Epithelial cell of proximal tubule (primary cell): Measurements from ENCODE around the gene CLASP2. TPM values are rescaled to one million over a fixed set of nuclear protein-coding genes. Genes with fewer than 3 reads are reported as not detected.
"Not testable (repeated sequence)": the region's sequence is repeated elsewhere in the genome, so short reads cannot be mapped to it uniquely, and the experiment has no call there.

Source experiments
- DNase-seq: peaks from one replicate; pipeline ENCODE4 v3.0.0-alpha.2; 2011; ENCODE audit warnings: low read depth
- H3K4me3 ChIP-seq: 2 replicates; pipeline ENCODE4 v1.5.1; 2011; ENCODE audit warnings: low read depth, mild to moderate bottlenecking, low read length
- CTCF ChIP-seq: conservative IDR thresholded peaks from 2 replicates; pipeline ENCODE4 v1.5.1; 2012; ENCODE audit warnings: low read depth, mild to moderate bottlenecking, low read length
- total RNA-seq: library from RNA; depleted of rRNA; stranded (reverse); fragments of >200 nt; gene quantifications from 2 replicates; pipeline ENCODE4 v1.2.3, GENCODE V29; 2015

Gene CLASP2
- total RNA-seq, 1 donor from 2014 or later: 23.7 TPM

GRCh38 chr3:33488246-33488645 is 229.8 kb downstream of the CLASP2 start:
- no peak for TF ChIP-seq CTCF
- no peak for DNase-seq
- H3K4me3 ChIP-seq: no peak overlapping the region

- no peak for DNase-seq
- TF ChIP-seq CTCF: no peak
- H3K4me3 ChIP-seq: no peak overlapping the region
Observed at GRCh38 chr3:33482111-33482521, 235.9 kb downstream of the CLASP2 start.

GRCh38 chr3:33474896-33475295 is 243.2 kb downstream of the CLASP2 start:
- TF ChIP-seq CTCF: no peak
- H3K4me3 ChIP-seq: no peak overlapping the region
- DNase-seq: no peak

GRCh38 chr3:33473813-33474212 is 244.2 kb downstream of the CLASP2 start:
- TF ChIP-seq CTCF: no peak
- DNase-seq: no peak
- no peak overlapping the region for H3K4me3 ChIP-seq

- no peak for DNase-seq
- no peak for TF ChIP-seq CTCF
- no peak overlapping the region for H3K4me3 ChIP-seq
Observed at GRCh38 chr3:33467786-33468185, 250.3 kb downstream of the CLASP2 start.

- no peak overlapping the region for H3K4me3 ChIP-seq
- no peak for DNase-seq
- TF ChIP-seq CTCF: no peak
Observed at GRCh38 chr3:33461097-33461496, 257.0 kb downstream of the CLASP2 start.

- DNase-seq, H3K4me3 ChIP-seq: not testable (repeated sequence)
Observed at GRCh38 chr3:33459577-33459976, 258.5 kb downstream of the CLASP2 start.

GRCh38 chr3:33458446-33458845 is 259.6 kb downstream of the CLASP2 start:
- H3K4me3 ChIP-seq: no peak overlapping the region
- TF ChIP-seq CTCF: no peak
- DNase-seq: no peak
